ENCODE data around the gene EBF4. TPM values are rescaled to one million over a fixed set of nuclear protein-coding genes. Genes with fewer than 3 reads are reported as not detected.

Gene EBF4
- polyA plus RNA-seq, 1 donor from 2014 or later = 13.2 TPM

GRCh38 chr20:2794866-2795447 lies 102.4 kb downstream of the EBF4 start:
- H3K4me2 ChIP-seq (ENCODE audit: low read length) = no peak overlapping the region
- no peaks in the 10 kb centered on the region for H3K9me3 ChIP-seq (ENCODE audit: low read length)
- H3K27me3 ChIP-seq (ENCODE audit: insufficient read depth, low read depth, low read length) = peaks cover 8% of the 10 kb centered on the region
- no peaks in the 10 kb centered on the region for H4K20me1 ChIP-seq (ENCODE audit: insufficient read depth)
- no peaks in the 10 kb centered on the region for H3F3A ChIP-seq (ENCODE audit: insufficient read depth, low read length, poor library complexity, severe bottlenecking)
- no peaks in the 10 kb centered on the region for H3K79me2 ChIP-seq (replicated peaks; ENCODE audit: insufficient read depth, low read length)
- no peak overlapping the region for H3K27ac ChIP-seq (ENCODE audit: low read length)
- H3K9me2 ChIP-seq (ENCODE audit: insufficient read depth, low read length) = no peaks in the 10 kb centered on the region
- TF ChIP-seq SMC3 (conservative IDR thresholded peaks at IDR 0.05; ENCODE audit: poor library complexity) (no peak), RAD21 (conservative IDR thresholded peaks at IDR 0.05) (no peak), EZH2 (IDR thresholded peaks at IDR 0.05; ENCODE audit: borderline replicate concordance, insufficient read depth, low read length, poor library complexity, severe bottlenecking) (no peak), POLR2AphosphoS5 (IDR thresholded peaks at IDR 0.05) (no peak), EP300 (conservative IDR thresholded peaks at IDR 0.05; ENCODE audit: poor library complexity, severe bottlenecking) (no peak), REST (IDR thresholded peaks at IDR 0.05; ENCODE audit: borderline replicate concordance) (no peak), TAF1 (IDR thresholded peaks at IDR 0.05; ENCODE audit: low read depth) (no peak), MXI1 (conservative IDR thresholded peaks at IDR 0.05; ENCODE audit: poor library complexity, severe bottlenecking) (no peak)
- TF ChIP-seq, protein P1, sequence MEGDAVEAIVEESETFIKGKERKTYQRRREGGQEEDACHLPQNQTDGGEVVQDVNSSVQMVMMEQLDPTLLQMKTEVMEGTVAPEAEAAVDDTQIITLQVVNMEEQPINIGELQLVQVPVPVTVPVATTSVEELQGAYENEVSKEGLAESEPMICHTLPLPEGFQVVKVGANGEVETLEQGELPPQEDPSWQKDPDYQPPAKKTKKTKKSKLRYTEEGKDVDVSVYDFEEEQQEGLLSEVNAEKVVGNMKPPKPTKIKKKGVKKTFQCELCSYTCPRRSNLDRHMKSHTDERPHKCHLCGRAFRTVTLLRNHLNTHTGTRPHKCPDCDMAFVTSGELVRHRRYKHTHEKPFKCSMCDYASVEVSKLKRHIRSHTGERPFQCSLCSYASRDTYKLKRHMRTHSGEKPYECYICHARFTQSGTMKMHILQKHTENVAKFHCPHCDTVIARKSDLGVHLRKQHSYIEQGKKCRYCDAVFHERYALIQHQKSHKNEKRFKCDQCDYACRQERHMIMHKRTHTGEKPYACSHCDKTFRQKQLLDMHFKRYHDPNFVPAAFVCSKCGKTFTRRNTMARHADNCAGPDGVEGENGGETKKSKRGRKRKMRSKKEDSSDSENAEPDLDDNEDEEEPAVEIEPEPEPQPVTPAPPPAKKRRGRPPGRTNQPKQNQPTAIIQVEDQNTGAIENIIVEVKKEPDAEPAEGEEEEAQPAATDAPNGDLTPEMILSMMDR (IDR thresholded peaks at IDR 0.05; ENCODE audit: poor library complexity, severe bottlenecking) = no peak
- no peaks in the 10 kb centered on the region for H3K36me3 ChIP-seq (ENCODE audit: insufficient read depth, low read length)
- no peak overlapping the region for H3K4me3 ChIP-seq (ENCODE audit: low read length)
- H2AFZ ChIP-seq (ENCODE audit: low read depth, low read length) = no peak overlapping the region
- H3K9ac ChIP-seq (ENCODE audit: low read length) = no peak overlapping the region

DNA sequence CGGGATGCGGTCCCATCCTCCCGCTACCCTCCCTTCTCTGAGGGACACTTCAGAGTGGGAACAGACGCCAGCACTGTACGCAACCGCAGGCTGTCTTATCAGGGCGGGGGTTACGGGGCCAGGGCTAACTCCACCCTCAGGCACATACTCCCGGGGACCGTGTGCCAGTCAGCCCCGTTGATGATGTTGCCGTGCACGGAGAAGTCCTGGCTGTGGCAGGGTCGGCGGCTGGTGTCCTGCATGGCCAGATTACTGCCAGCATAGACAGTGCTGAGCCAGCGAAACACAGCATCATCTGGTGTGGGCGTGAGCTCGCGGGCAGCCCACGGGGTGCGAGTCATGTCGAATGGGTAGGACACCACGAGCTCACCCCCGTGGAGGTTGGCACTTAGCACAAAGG lies 102.9 kb downstream of the EBF4 start:
- H3K36me3 ChIP-seq (ENCODE audit: insufficient read depth, low read length) = no peaks in the 10 kb centered on the region
- peaks cover 12% of the 10 kb centered on the region for H3K27me3 ChIP-seq (ENCODE audit: insufficient read depth, low read depth, low read length)
- H3K9me3 ChIP-seq (ENCODE audit: low read length) = no peaks in the 10 kb centered on the region
- no peak overlapping the region for H3K4me2 ChIP-seq (ENCODE audit: low read length)
- no peak overlapping the region for H3K9ac ChIP-seq (ENCODE audit: low read length)
- TF ChIP-seq EZH2 (IDR thresholded peaks at IDR 0.05; ENCODE audit: borderline replicate concordance, insufficient read depth, low read length, poor library complexity, severe bottlenecking) (no peak), REST (IDR thresholded peaks at IDR 0.05; ENCODE audit: borderline replicate concordance) (no peak), SMC3 (conservative IDR thresholded peaks at IDR 0.05; ENCODE audit: poor library complexity) (no peak), TAF1 (IDR thresholded peaks at IDR 0.05; ENCODE audit: low read depth) (no peak), MXI1 (conservative IDR thresholded peaks at IDR 0.05; ENCODE audit: poor library complexity, severe bottlenecking) (no peak), POLR2AphosphoS5 (IDR thresholded peaks at IDR 0.05) (no peak), EP300 (conservative IDR thresholded peaks at IDR 0.05; ENCODE audit: poor library complexity, severe bottlenecking) (no peak)
- TF ChIP-seq, protein P1 (IDR thresholded peaks at IDR 0.05; ENCODE audit: poor library complexity, severe bottlenecking) = no peak
- H3F3A ChIP-seq (ENCODE audit: insufficient read depth, low read length, poor library complexity, severe bottlenecking) = no peaks in the 10 kb centered on the region
- H3K79me2 ChIP-seq (replicated peaks; ENCODE audit: insufficient read depth, low read length) = no peaks in the 10 kb centered on the region
- H3K9me2 ChIP-seq (ENCODE audit: insufficient read depth, low read length) = no peaks in the 10 kb centered on the region
- no peak overlapping the region for H3K27ac ChIP-seq (ENCODE audit: low read length)
- H4K20me1 ChIP-seq (ENCODE audit: insufficient read depth) = no peaks in the 10 kb centered on the region
- H2AFZ ChIP-seq (ENCODE audit: low read depth, low read length) = no peak overlapping the region
- no peak overlapping the region for H3K4me3 ChIP-seq (ENCODE audit: low read length)

All from neural cell (in vitro differentiated cells).